H9 (cell line): Measurements from ENCODE around the gene SUOX. TPM values are rescaled to one million over a fixed set of nuclear protein-coding genes. Genes with fewer than 3 reads are reported as not detected.

Source experiments
- DNase-seq: peaks from one replicate; pipeline ENCODE4 v3.0.0-alpha.2; 2017
- H2AFZ ChIP-seq: one replicate; pipeline ENCODE4 v1.6.1; 2013; ENCODE audit warnings: mild to moderate bottlenecking, low read length, control low read depth, moderate library complexity
- H2AK5ac ChIP-seq: 2 replicates; pipeline ENCODE4 v1.6.1; 2013; ENCODE audit warnings: low read length, control low read depth, mixed read lengths; ENCODE audit not compliant: insufficient read length
- H2BK120ac ChIP-seq: one replicate; pipeline ENCODE4 v1.6.1; 2013; ENCODE audit warnings: low read depth, mild to moderate bottlenecking, low read length, control low read depth, inconsistent platforms; ENCODE audit not compliant: poor library complexity, severe bottlenecking
- H2BK12ac ChIP-seq: 2 replicates; pipeline ENCODE4 v1.6.1; 2013; ENCODE audit warnings: low read length, control low read depth, mixed read lengths, low read depth; ENCODE audit not compliant: insufficient read length
- H2BK15ac ChIP-seq: 2 replicates; pipeline ENCODE4 v1.6.1; 2013; ENCODE audit warnings: low read depth, low read length, control low read depth
- H2BK20ac ChIP-seq: one replicate; pipeline ENCODE4 v1.6.1; 2013; ENCODE audit warnings: low read depth, mild to moderate bottlenecking, low read length, control low read depth, inconsistent platforms; ENCODE audit not compliant: poor library complexity, severe bottlenecking
- H2BK5ac ChIP-seq: 2 replicates; pipeline ENCODE4 v1.6.1; 2013; ENCODE audit warnings: low read length, control low read depth, mixed read lengths; ENCODE audit not compliant: insufficient read length
- H3K14ac ChIP-seq: 2 replicates; pipeline ENCODE4 v1.6.1; 2013; ENCODE audit warnings: low read length, control low read depth; ENCODE audit not compliant: insufficient read depth
- H3K18ac ChIP-seq: 2 replicates; pipeline ENCODE4 v1.6.1; 2013; ENCODE audit warnings: low read depth, mild to moderate bottlenecking, mixed read lengths, low read length, control low read depth; ENCODE audit not compliant: insufficient read length
- H3K23ac ChIP-seq: 2 replicates; pipeline ENCODE4 v1.6.1; 2013; ENCODE audit warnings: low read length, control low read depth, mixed read lengths, low read depth; ENCODE audit not compliant: insufficient read length
- H3K23me2 ChIP-seq: 2 replicates; pipeline ENCODE4 v1.6.1; 2013; ENCODE audit warnings: low read depth, mild to moderate bottlenecking, mixed read lengths, low read length, control low read depth; ENCODE audit not compliant: insufficient read length, poor library complexity, severe bottlenecking
- H3K27ac ChIP-seq: 2 replicates; pipeline ENCODE4 v1.5.1; 2013; ENCODE audit warnings: low read length, control low read depth, mixed read lengths, low read depth; ENCODE audit not compliant: insufficient read length
- H3K27me3 ChIP-seq: 2 replicates; pipeline ENCODE4 v1.6.1; 2013; ENCODE audit warnings: low read length, control low read depth, inconsistent platforms; ENCODE audit not compliant: insufficient read depth
- H3K4ac ChIP-seq: 2 replicates; pipeline ENCODE4 v1.6.1; 2013; ENCODE audit warnings: low read depth, mild to moderate bottlenecking, control low read depth, inconsistent platforms, low read length, moderate library complexity
- H3K4me1 ChIP-seq: 2 replicates; pipeline ENCODE4 v1.6.1; 2013; ENCODE audit warnings: low read length, control low read depth, inconsistent platforms; ENCODE audit not compliant: insufficient read depth
- H3K4me2 ChIP-seq: 2 replicates; pipeline ENCODE4 v1.6.1; 2013; ENCODE audit warnings: low read length, control low read depth, mixed read lengths; ENCODE audit not compliant: insufficient read length, insufficient read depth
- H3K56ac ChIP-seq: 2 replicates; pipeline ENCODE4 v1.6.1; 2013; ENCODE audit warnings: low read depth, mild to moderate bottlenecking, mixed read lengths, low read length, control low read depth; ENCODE audit not compliant: insufficient read length
- H3K79me1 ChIP-seq: 2 replicates; pipeline ENCODE4 v1.6.1; 2013; ENCODE audit warnings: low read depth, mild to moderate bottlenecking, moderate library complexity, low read length, control low read depth, inconsistent platforms; ENCODE audit not compliant: insufficient read depth, poor library complexity, severe bottlenecking
- H3K79me2 ChIP-seq: 2 replicates; pipeline ENCODE4 v1.6.1; 2013; ENCODE audit warnings: low read length, control low read depth, inconsistent platforms; ENCODE audit not compliant: insufficient read depth
- H3K9ac ChIP-seq: 2 replicates; pipeline ENCODE4 v1.6.1; 2013; ENCODE audit warnings: low read length, control low read depth, mixed read lengths; ENCODE audit not compliant: insufficient read length; ENCODE audit errors: extremely low read depth
- H3K9me3 ChIP-seq: one replicate; pipeline ENCODE4 v1.6.1; 2013; ENCODE audit warnings: low read depth, low read length, inconsistent platforms; ENCODE audit not compliant: control insufficient read depth
- H3T11ph ChIP-seq: one replicate; pipeline ENCODE4 v1.6.1; 2013; ENCODE audit warnings: mild to moderate bottlenecking, low read length, control low read depth, inconsistent platforms
- H4K20me1 ChIP-seq: one replicate; pipeline ENCODE4 v1.6.1; 2013; ENCODE audit not compliant: control insufficient read depth, insufficient read length, insufficient read depth
- H4K5ac ChIP-seq: 2 replicates; pipeline ENCODE4 v1.6.1; 2013; ENCODE audit warnings: low read depth, mild to moderate bottlenecking, mixed read lengths, low read length, control low read depth; ENCODE audit not compliant: insufficient read length
- H4K8ac ChIP-seq: replicated peaks from 2 replicates; pipeline ENCODE4 v1.6.1; 2013; ENCODE audit warnings: low read length, control low read depth, mixed read lengths, low read depth; ENCODE audit not compliant: insufficient read length
- H4K91ac ChIP-seq: 2 replicates; pipeline ENCODE4 v1.6.1; 2013; ENCODE audit warnings: low read depth, mild to moderate bottlenecking, moderate library complexity, mixed read lengths, low read length, control low read depth; ENCODE audit not compliant: insufficient read length
- H3K27ac Mint-ChIP-seq, 3 experiments: 2 replicates in 2 of 3; 3 replicates in 1 of 3; pipeline ENCODE4 v1.8.0; 2020 to 2021; ENCODE audit warnings: mixed read lengths in 3 of 3, mild to moderate bottlenecking in 1 of 3, moderate library complexity in 1 of 3
- H3K27me3 Mint-ChIP-seq: 2 replicates; pipeline ENCODE4 v1.8.0; 2021; ENCODE audit warnings: low read depth, mild to moderate bottlenecking, moderate library complexity, mixed read lengths
- H3K36me3 Mint-ChIP-seq, 3 experiments: 2 replicates in 2 of 3; 3 replicates in 1 of 3; pipeline ENCODE4 v1.8.0; 2020 to 2021; ENCODE audit warnings: low read depth in 3 of 3, mixed read lengths in 3 of 3; ENCODE audit not compliant: insufficient read depth in 1 of 3
- H3K4me1 Mint-ChIP-seq, 2 experiments: 2 replicates each; pipeline ENCODE4 v1.8.0; 2020; ENCODE audit warnings: mixed read lengths in 2 of 2
- H3K4me3 Mint-ChIP-seq, 2 experiments: 2 replicates in 1 of 2; 3 replicates in 1 of 2; pipeline ENCODE4 v1.8.0; 2020 to 2021; ENCODE audit warnings: mild to moderate bottlenecking in 2 of 2, mixed read lengths in 2 of 2, moderate library complexity in 1 of 2
- H3K9me3 Mint-ChIP-seq, 2 experiments: 2 replicates in 1 of 2; 3 replicates in 1 of 2; pipeline ENCODE4 v1.8.0; 2020; ENCODE audit warnings: mild to moderate bottlenecking in 2 of 2, mixed read lengths in 2 of 2, moderate library complexity in 1 of 2
- WGBS: extraction: QIAGEN DNeasy Blood & Tissue Kit; methylation state at CpG from one replicate; pipeline ENCODE4 v1.1.7; 2013; ENCODE audit warnings: missing lambda C conversion rate, low lambda C conversion rate, mixed read lengths; ENCODE audit not compliant: insufficient read length; ENCODE audit errors: extremely low coverage; 5-methylcytosine and 5-hydroxymethylcytosine counted together
- total RNA-seq: library from RNA; stranded (reverse); gene quantifications from 2 replicates; pipeline ENCODE4 v1.2.1, GENCODE V29; 2021
- TF ChIP-seq, protein P1 (sequence below): fragments of 200-600 bp; sonication (generic); conservative IDR thresholded peaks from 3 replicates; pipeline ENCODE4 v1.8.0; 2021; ENCODE audit warnings: antibody characterized with exemption, mild to moderate bottlenecking

Gene SUOX
- total RNA-seq, 1 experiment from 2014 or later, result 21.0 TPM

DNA sequence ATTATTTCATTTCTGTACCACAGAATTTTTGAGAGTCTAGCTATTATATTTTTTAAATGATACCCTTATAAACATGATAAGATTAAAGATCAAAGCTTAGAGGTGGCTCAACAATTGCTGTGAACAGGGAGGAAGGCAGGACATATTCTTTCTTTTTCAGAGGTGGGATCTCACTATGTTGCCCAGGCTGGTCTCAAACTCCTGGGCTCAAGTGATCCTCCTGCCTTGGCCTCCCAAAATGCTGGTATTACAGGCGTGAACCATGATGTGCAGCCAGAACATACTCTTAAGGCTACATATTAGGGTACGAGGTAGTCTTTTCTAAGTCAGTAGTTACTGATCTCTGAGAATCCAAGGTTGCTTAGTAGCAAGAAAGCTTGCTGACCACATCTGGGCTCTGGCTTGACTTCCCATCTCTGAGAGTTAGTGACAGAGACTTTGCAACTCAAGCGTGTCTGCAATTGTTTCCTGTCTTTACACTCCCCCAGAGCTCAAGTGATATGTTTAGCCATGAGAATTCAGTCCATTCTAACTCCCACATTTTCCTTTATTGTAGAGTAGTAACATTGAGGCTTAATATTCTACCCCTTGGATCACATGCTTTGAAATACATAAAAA is 14.6 kb upstream of the SUOX start:
- Mint-ChIP-seq H3K27me3 (no peaks in the 10 kb centered on the region), H3K36me3 (peaks cover 16 to 64% (median 55%) of the 10 kb centered on the region in 3 experiments; a peak in 6 of 7 replicates), H3K4me3 (no peak overlapping the region), H3K9me3 (no peaks in the 10 kb centered on the region; a peak in 1 of 5 replicates), H3K4me1 (no peaks in the 10 kb centered on the region), H3K27ac (no peak overlapping the region)
- H3K18ac ChIP-seq, result no peak overlapping the region
- no peak overlapping the region for H3K27ac ChIP-seq
- H4K5ac ChIP-seq, result no peak overlapping the region
- no peak overlapping the region for H3K56ac ChIP-seq
- DNase-seq, result no peak
- no peaks in the 10 kb centered on the region for H3K9me3 ChIP-seq
- no peak overlapping the region for H2BK12ac ChIP-seq
- H2BK5ac ChIP-seq, result no peak overlapping the region
- H3K79me1 ChIP-seq, result no peaks in the 10 kb centered on the region
- H3K79me2 ChIP-seq, result 0 out of 2 replicates have a peak, but pooled peaks cover 3% of the 10 kb centered on the region
- no peak overlapping the region for H4K8ac ChIP-seq
- H3K23me2 ChIP-seq, result no peaks in the 10 kb centered on the region
- no peak overlapping the region for H3K23ac ChIP-seq
- no peaks in the 10 kb centered on the region for H3K27me3 ChIP-seq
- no peak overlapping the region for H2AFZ ChIP-seq
- H3K4ac ChIP-seq, result no peak overlapping the region
- no peak overlapping the region for H2BK15ac ChIP-seq
- H3K9ac ChIP-seq, result no peak overlapping the region
- no peak overlapping the region for H2BK20ac ChIP-seq
- H2BK120ac ChIP-seq, result no peak overlapping the region
- H2AK5ac ChIP-seq, result no peak overlapping the region
- no peak overlapping the region for H4K91ac ChIP-seq
- TF ChIP-seq, protein P1, sequence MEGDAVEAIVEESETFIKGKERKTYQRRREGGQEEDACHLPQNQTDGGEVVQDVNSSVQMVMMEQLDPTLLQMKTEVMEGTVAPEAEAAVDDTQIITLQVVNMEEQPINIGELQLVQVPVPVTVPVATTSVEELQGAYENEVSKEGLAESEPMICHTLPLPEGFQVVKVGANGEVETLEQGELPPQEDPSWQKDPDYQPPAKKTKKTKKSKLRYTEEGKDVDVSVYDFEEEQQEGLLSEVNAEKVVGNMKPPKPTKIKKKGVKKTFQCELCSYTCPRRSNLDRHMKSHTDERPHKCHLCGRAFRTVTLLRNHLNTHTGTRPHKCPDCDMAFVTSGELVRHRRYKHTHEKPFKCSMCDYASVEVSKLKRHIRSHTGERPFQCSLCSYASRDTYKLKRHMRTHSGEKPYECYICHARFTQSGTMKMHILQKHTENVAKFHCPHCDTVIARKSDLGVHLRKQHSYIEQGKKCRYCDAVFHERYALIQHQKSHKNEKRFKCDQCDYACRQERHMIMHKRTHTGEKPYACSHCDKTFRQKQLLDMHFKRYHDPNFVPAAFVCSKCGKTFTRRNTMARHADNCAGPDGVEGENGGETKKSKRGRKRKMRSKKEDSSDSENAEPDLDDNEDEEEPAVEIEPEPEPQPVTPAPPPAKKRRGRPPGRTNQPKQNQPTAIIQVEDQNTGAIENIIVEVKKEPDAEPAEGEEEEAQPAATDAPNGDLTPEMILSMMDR, result no peak
- H3K4me1 ChIP-seq, result no peaks in the 10 kb centered on the region
- no peak overlapping the region for H3K14ac ChIP-seq
- no peak overlapping the region for H3T11ph ChIP-seq
- no peaks in the 10 kb centered on the region for H4K20me1 ChIP-seq
- no peak overlapping the region for H3K4me2 ChIP-seq
- WGBS, result no CpG with 5 or more reads among the region's 3 CpGs
